Hypothalamus (tissue), 51 donors: ENCODE measurements around the gene PUS3.
"Not testable (repeated sequence)": the region's sequence is repeated elsewhere in the genome, so short reads cannot be mapped to it uniquely, and the experiment has no call there.

Experiments
- DNase-seq, 51 donors: peaks; one replicate each; lab custom pipeline; 2025; lab: John Stamatoyannopoulos, UW

PUS3 gene

GRCh38 chr11:125873881-125874555 is 29.0 kb downstream of the PUS3 start:
- DNase-seq: no peak

DNA sequence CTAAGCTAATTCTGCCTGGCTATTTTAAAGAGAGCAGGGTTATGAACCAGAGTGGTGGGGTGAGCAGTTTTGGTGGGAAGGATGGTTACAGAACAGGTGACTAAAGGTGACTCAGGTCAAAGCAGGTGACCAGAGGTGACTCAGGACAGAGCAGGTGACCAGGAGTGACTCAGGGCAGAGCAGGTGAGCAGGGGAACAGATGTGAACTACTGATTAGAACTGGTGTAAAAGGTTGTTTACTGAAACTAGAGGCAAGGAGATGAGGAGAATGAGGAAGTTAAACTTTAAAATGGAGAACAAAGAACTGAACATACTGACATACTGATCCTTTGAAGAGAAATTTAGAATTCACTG is 30.9 kb downstream of the PUS3 start:
- no peak for DNase-seq

DNA sequence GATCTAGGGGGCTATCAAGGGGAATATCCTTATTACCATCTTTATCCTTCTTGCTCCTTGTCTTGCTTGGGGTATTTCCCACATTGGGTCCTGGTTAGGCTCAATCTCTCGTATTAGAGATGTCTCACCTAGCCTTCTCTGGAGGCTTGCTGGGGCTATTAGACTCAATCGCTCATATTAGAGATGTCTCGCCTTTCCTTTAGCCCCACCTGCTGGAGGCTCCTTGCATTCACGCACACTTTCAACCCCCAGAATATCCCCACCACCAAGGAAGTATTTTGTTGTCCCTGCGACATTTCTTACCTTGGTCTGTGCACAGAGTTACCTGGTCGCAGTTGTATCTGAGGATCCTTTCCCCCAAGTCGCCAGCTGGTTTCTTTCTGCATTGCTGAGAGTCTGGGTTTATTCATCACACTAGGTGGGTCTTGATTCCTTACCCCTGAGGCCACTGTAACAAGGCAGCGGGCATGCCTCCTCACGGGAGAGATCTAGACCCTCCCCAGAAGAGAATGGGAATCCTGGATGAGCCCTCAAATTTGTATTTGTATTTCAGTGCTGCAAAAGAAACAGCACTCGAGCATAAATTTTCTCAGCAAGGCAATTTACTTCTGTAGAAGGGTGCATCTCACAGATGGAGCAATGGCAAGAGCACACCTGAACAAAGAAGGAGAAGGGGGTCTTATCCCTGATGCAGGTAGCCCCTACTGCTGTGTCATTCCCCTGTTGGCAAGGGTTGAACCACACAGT is 31.4 kb downstream of the PUS3 start:
- DNase-seq: peak in 7 of 51 donors; percentile 1 to 15 (median 3)

GRCh38 chr11:125869521-125869920 is 33.5 kb downstream of the PUS3 start:
- DNase-seq: no peak

- DNase-seq: not testable (repeated sequence)
These were observed 37.7 kb downstream of the PUS3 start for GRCh38 chr11:125865354-125865753.

GRCh38 chr11:125862786-125863185 is 40.2 kb downstream of the PUS3 start:
- not testable (repeated sequence) for DNase-seq

DNA sequence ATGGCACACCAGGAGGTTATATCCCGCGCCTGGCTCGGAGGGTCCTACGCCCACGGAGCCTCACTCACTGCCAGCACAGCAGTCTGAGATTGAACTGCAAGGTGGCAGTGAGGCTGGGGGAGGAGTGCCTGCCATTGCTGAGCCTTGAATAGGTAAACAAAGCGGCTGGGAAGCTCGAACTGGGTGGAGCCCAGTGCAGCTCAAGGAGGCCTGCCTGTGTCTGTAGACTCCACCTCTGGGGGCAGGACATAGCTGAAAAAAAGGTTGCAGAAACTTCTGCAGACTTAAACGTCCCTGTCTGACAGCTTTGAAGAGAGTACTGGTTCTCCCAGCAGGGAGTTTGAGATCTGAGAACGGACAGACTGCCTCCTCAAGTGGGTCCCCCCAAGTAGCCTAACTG is 45.3 kb downstream of the PUS3 start:
- not testable (repeated sequence) for DNase-seq

- no peak for DNase-seq
These were observed 56.8 kb downstream of the PUS3 start for GRCh38 chr11:125846188-125846587.
